ENCODE results near the gene ZNF141. TPM values are rescaled to one million over a fixed set of nuclear protein-coding genes. Genes with fewer than 3 reads are reported as not detected.

The ZNF141 gene
- total RNA-seq (2012; rRNA removed), result 4.7 and 7.8 TPM in 2 replicates
- 0.86 and 1.8 TPM in 2 replicates for polyA plus RNA-seq (2012; rRNA removed)
- polyA plus RNA-seq (2012; cell fraction: cytosol; rRNA removed), result 0.20 and 0.53 TPM in 2 replicates
- 0.73 and 9.6 TPM in 2 replicates for polyA plus RNA-seq (2012; cell fraction: nucleus; rRNA removed; ENCODE audit: low replicate concordance)
- percentile 74 among the genes with signal in this experiment for Bru-seq, nascent RNA
- percentile 75 among the genes with signal in this experiment for BruChase-seq, experiment 1, labeled RNA remaining after a 6-hour chase
- percentile 82 among the genes with signal in this experiment for BruChase-seq, experiment 2, labeled RNA remaining after a 2-hour chase
- long read RNA-seq, partial matches to known transcripts, result 0 of 3 reads
- long read RNA-seq, other reads (novel, unspliced or antisense), result 1 of 3 reads

GRCh38 chr4:337143-337931 is at the start of gene ZNF141:
Gene ZNF141, plus strand, starts transcription at chr4:337814. Its CDS starts 170 bp downstream, at chr4:337984.
- peak within 1 kb of the TSS; percentile 79 for H3K27ac ChIP-seq (ENCODE audit: insufficient read depth, low read length)
- H3K9me3 ChIP-seq (ENCODE audit: control insufficient read depth, insufficient read depth, low read length), result peaks cover 18% of the 10 kb centered on the region
- peaks cover 2% of the 10 kb centered on the region for H3K36me3 ChIP-seq (ENCODE audit: control insufficient read depth, insufficient read depth, low read length)
- H2BK5ac ChIP-seq (ENCODE audit: low read depth, low read length, poor library complexity, severe bottlenecking), result peak within 1 kb of the TSS; percentile 70
- no TSS peak for BruUV-seq (replicated peaks)
- peak within 1 kb of the TSS; percentile 78 for H4K5ac ChIP-seq (ENCODE audit: low read depth, low read length)
- peak within 1 kb of the TSS; percentile 27; the same call in 1 of the 2 replicates for H3K18ac ChIP-seq (ENCODE audit: low read depth, low read length)
- peak within 1 kb of the TSS; percentile 73; the same call in 1 of the 2 replicates for H3K4ac ChIP-seq (ENCODE audit: low read depth, low read length)
- peak within 1 kb of the TSS; percentile 48; the same call in 1 of the 2 replicates for H3K23ac ChIP-seq (ENCODE audit: low read depth, low read length)
- no peaks in the 10 kb centered on the region for H3K9me1 ChIP-seq (ENCODE audit: insufficient read depth, low read length)
- H3K27me3 ChIP-seq (ENCODE audit: control insufficient read depth, insufficient read depth, low read length), result no peaks in the 10 kb centered on the region
- in situ Hi-C loops (cut with MboI; ENCODE audit: low sequenced_read_pairs), result no loop called here
- no peak within 1 kb of the TSS for H2BK20ac ChIP-seq (ENCODE audit: low read depth, low read length)
- WGBS, 2 experiments (ENCODE audit: extremely low coverage in 2 of 2, insufficient read length in 1 of 2), result 1% methylated on average over 16 of the region's 59 CpGs; no CpG with 5 or more reads in 1 of the 2 experiments
- no peak within 1 kb of the TSS; the same call in 1 of the 2 replicates for H3K56ac ChIP-seq (ENCODE audit: extremely low read depth, insufficient read depth, low read length)
- H2BK15ac ChIP-seq (ENCODE audit: low read depth, low read length), result no peak within 1 kb of the TSS
- no peaks in the 10 kb centered on the region for H3K4me1 ChIP-seq (ENCODE audit: control insufficient read depth, insufficient read depth, low read length)
- dilution Hi-C loops (cut with HindIII; ENCODE audit: low sequenced_read_pairs, unreplicated experiment), result no loop called here
- H2AK9ac ChIP-seq (replicated peaks; ENCODE audit: low read depth, low read length, poor library complexity), result peak within 1 kb of the TSS; percentile 94
- DNase-seq (peak; percentile 96), ATAC-seq (ENCODE audit: low read depth) (peak; percentile 94)
- H3K4me2 ChIP-seq (ENCODE audit: low read depth, low read length), result peak within 1 kb of the TSS; percentile 76
- peak within 1 kb of the TSS; percentile 56; the same call in 1 of the 2 replicates for H4K91ac ChIP-seq (ENCODE audit: insufficient read depth, low read depth, low read length)
- H3K9ac ChIP-seq (ENCODE audit: low read depth, low read length), result peak within 1 kb of the TSS; percentile 78
- peaks cover 16 to 18% of the 10 kb centered on the region in 2 experiments; a peak in 3 of 4 replicates for H3K79me1 ChIP-seq (ENCODE audit: low read depth in 1 of 2, low read length in 2 of 2)
- H2AFZ ChIP-seq (replicated peaks; ENCODE audit: low read length, poor library complexity), result peak within 1 kb of the TSS; percentile 99
- H3K4me3 ChIP-seq (ENCODE audit: insufficient read depth, low read depth, low read length), result peak within 1 kb of the TSS; percentile 69
- POLR2A ChIA-PET (ENCODE audit: unreplicated experiment), result no interaction called here
- intact Hi-C loops (cut with micrococcal nuclease), result loop anchor here (10.0 kb wide), 1 partner anchor 337 kb away; the partner anchor contains the start of genes ATP5ME and MYL5
- CTCF ChIA-PET, result no interaction called here
- no peaks in the 10 kb centered on the region for H4K20me1 ChIP-seq (ENCODE audit: insufficient read depth, low read length)
- H4K8ac ChIP-seq (ENCODE audit: low read depth in 2 of 2, low read length in 2 of 2), result peak within 1 kb of the TSS; percentile 79 to 81
- H3K14ac ChIP-seq (replicated peaks; ENCODE audit: low read depth, low read length), result peak within 1 kb of the TSS; percentile 49; the same call in 1 of the 2 replicates
- no peak within 1 kb of the TSS; the same call in 1 of the 2 replicates for H2AK5ac ChIP-seq (ENCODE audit: low read depth, low read length)
- peak within 1 kb of the TSS; percentile 43; the same call in 1 of the 2 replicates for H2BK120ac ChIP-seq (ENCODE audit: low read depth, low read length)
- TF ChIP-seq BHLHE40 (IDR thresholded peaks at IDR 0.05; ENCODE audit: low read depth, low read length) (peak; percentile 29; the same call in 1 of the 2 replicates), MAFK (IDR thresholded peaks at IDR 0.05; ENCODE audit: low read depth, low read length) (peak; percentile 9; the same call in 1 of the 2 replicates), RFX5 (IDR thresholded peaks at IDR 0.05; ENCODE audit: low read depth, low read length) (no peak), CEBPB (IDR thresholded peaks at IDR 0.05; ENCODE audit: low read depth, low read length) (no peak), CTCF (conservative IDR thresholded peaks at IDR 0.05; ENCODE audit: low read depth, low read length) (no peak), FOS (IDR thresholded peaks at IDR 0.05; ENCODE audit: low read depth, low read length) (peak; percentile 33; the same call in 1 of the 2 replicates), SMC3 (IDR thresholded peaks at IDR 0.05; ENCODE audit: low read depth, low read length) (no peak), NFE2L2 (IDR thresholded peaks at IDR 0.05; ENCODE audit: low read depth, low read length) (no peak), CHD1 (IDR thresholded peaks at IDR 0.05; ENCODE audit: low read depth, low read length) (no peak), POLR2A (IDR thresholded peaks at IDR 0.05; ENCODE audit: low read depth, low read length) (peak; percentile 82), USF2 (IDR thresholded peaks at IDR 0.05; ENCODE audit: low read depth, low read length) (no peak), MAZ (IDR thresholded peaks at IDR 0.05; ENCODE audit: borderline replicate concordance, low read depth, low read length) (peak; percentile 60; the same call in 1 of the 2 replicates), RCOR1 (IDR thresholded peaks at IDR 0.05; ENCODE audit: insufficient replicate concordance, low read length) (no peak)

Measured in IMR-90 (cell line).